A549 (cell line): ENCODE results near the gene IL17RA. TPM values are rescaled to one million over a fixed set of nuclear protein-coding genes. Genes with fewer than 3 reads are reported as not detected.

Source experiments
- ATAC-seq, 2 experiments: fragments of 200-7000 bp in 1 of 2; fragments of >200 bp in 1 of 2; cut with Nextera tagmentation in 1 of 2; cut with Tn5 transposase in 1 of 2; 3 replicates each; pipeline versions ENCODE4 v1.8.0 to v1.9.1; 2018 to 2020; ENCODE audit warnings: mild to moderate bottlenecking in 1 of 2, moderate library complexity in 1 of 2
- CTCF ChIA-PET: fragments of 300-600 bp; sonication (Branson Sonifier 250); formaldehyde crosslinking; extraction: SDS; loops from one replicate; lab custom pipeline; 2021; ENCODE audit warnings: antibody characterized with exemption, inconsistent platforms; lab: Yijun Ruan, JAX
- POLR2A ChIA-PET: fragments of 350-600 bp; formaldehyde crosslinking; extraction: SDS; loops from one replicate; lab custom pipeline; 2021; ENCODE audit warnings: antibody characterized with exemption, inconsistent platforms; lab: Yijun Ruan, JAX
- DNase-seq, 2 experiments: peaks; one replicate each; pipeline versions ENCODE4 v3.0.0 to v3.0.0-alpha.2; 2011 to 2016; ENCODE audit warnings: low read depth in 1 of 2, low spot score in 1 of 2
- FAIRE-seq: peaks from 2 replicates; lab custom pipeline; 2011; peaks lifted over from hg19 to GRCh38; lab: Jason Lieb, UNC
- H3K27ac ChIP-seq, 2 experiments: fragments of >200 bp; sonication (Bioruptor Twin); formaldehyde crosslinking; 3 replicates each; pipeline ENCODE4 v1.5.1; 2016 to 2017
- H3K4me1 ChIP-seq: fragments of >200 bp; sonication (Bioruptor Twin); formaldehyde crosslinking; 3 replicates; pipeline ENCODE4 v1.6.1; 2016
- H3K4me2 ChIP-seq: fragments of >200 bp; sonication (Bioruptor Twin); formaldehyde crosslinking; 3 replicates; pipeline ENCODE4 v1.6.1; 2016
- H3K4me3 ChIP-seq: fragments of >200 bp; sonication (Bioruptor Twin); formaldehyde crosslinking; 3 replicates; pipeline ENCODE4 v1.5.1; 2016
- H3K9me3 ChIP-seq: fragments of >200 bp; sonication (Bioruptor Twin); formaldehyde crosslinking; 3 replicates; pipeline ENCODE4 v1.6.1; 2016
- CBX2 ChIP-seq: fragments of 200-600 bp; sonication (generic); IDR thresholded peaks from 2 replicates; pipeline ENCODE4 v1.6.1; 2016; ENCODE audit warnings: low read depth, mild to moderate bottlenecking, borderline replicate concordance
- E2F6 ChIP-seq: IDR thresholded peaks from 2 replicates; pipeline ENCODE4 v1.6.1; 2012; ENCODE audit warnings: low read depth, borderline replicate concordance
- EHMT2 ChIP-seq: fragments of 200-600 bp; sonication (generic); IDR thresholded peaks from 2 replicates; pipeline ENCODE4 v1.6.1; 2016; ENCODE audit warnings: antibody characterized with exemption, low read depth, mild to moderate bottlenecking, moderate library complexity
- ESRRA ChIP-seq: fragments of 150-350 bp; IDR thresholded peaks from 2 replicates; pipeline ENCODE4 v1.6.1; 2014; ENCODE audit warnings: mild to moderate bottlenecking, low read length, borderline replicate concordance
- FOSB ChIP-seq: fragments of 250-450 bp; sonication (Bioruptor Pico); IDR thresholded peaks from 2 replicates; pipeline ENCODE4 v1.5.0; 2020; ENCODE audit warnings: mild to moderate bottlenecking, moderate library complexity
- GATA3 ChIP-seq: IDR thresholded peaks from 2 replicates; pipeline ENCODE4 v1.6.1; 2012; ENCODE audit warnings: borderline replicate concordance
- HDAC2 ChIP-seq: fragments of 200-600 bp; sonication (generic); IDR thresholded peaks from 2 replicates; pipeline ENCODE4 v1.6.1; 2016
- JUN ChIP-seq, 2 experiments: fragments of >200 bp; sonication (Bioruptor Twin); formaldehyde crosslinking; IDR thresholded peaks; 2 replicates in 1 of 2; 3 replicates in 1 of 2; pipeline ENCODE4 v1.6.1; 2016 to 2017
- JUNB ChIP-seq: fragments of >200 bp; sonication (Bioruptor Twin); formaldehyde crosslinking; IDR thresholded peaks from 2 replicates; pipeline ENCODE4 v1.6.1; 2016
- MAFK ChIP-seq: fragments of 450-650 bp; IDR thresholded peaks from 2 replicates; pipeline ENCODE4 v1.6.1; 2014; ENCODE audit not compliant: partially characterized antibody
- MAZ ChIP-seq: fragments of 150-350 bp; IDR thresholded peaks from 2 replicates; pipeline ENCODE4 v1.6.1; 2014; ENCODE audit warnings: antibody characterized with exemption, low read depth, low read length, borderline replicate concordance
- MYC ChIP-seq: IDR thresholded peaks from 2 replicates; pipeline ENCODE4 v1.6.1; 2012; ENCODE audit warnings: mild to moderate bottlenecking, inconsistent platforms, low read length, improper control_type of control experiment, borderline replicate concordance
- NFE2L2 ChIP-seq: fragments of 150-350 bp; conservative IDR thresholded peaks from 2 replicates; pipeline ENCODE4 v1.6.1; 2014; ENCODE audit warnings: low read length
- NPAS2 ChIP-seq: fragments of 250-450 bp; sonication (Bioruptor Pico); IDR thresholded peaks from 2 replicates; pipeline ENCODE4 v1.8.0; 2022; ENCODE audit warnings: mild to moderate bottlenecking, moderate library complexity, borderline replicate concordance
- PHF8 ChIP-seq: fragments of 200-600 bp; sonication (generic); IDR thresholded peaks from 2 replicates; pipeline ENCODE4 v1.6.1; 2016; ENCODE audit warnings: low read depth, mild to moderate bottlenecking, antibody characterized with exemption, moderate library complexity, borderline replicate concordance
- POLR2A ChIP-seq: IDR thresholded peaks from 2 replicates; pipeline ENCODE4 v1.6.1; 2012; ENCODE audit warnings: mild to moderate bottlenecking, low read length
- POLR2AphosphoS2 ChIP-seq: conservative IDR thresholded peaks from 2 replicates; pipeline ENCODE4 v1.6.1; 2012; ENCODE audit warnings: low read length, improper control_type of control experiment, inconsistent platforms
- RARB ChIP-seq: fragments of 250-450 bp; sonication (Bioruptor Pico); IDR thresholded peaks from 2 replicates; pipeline ENCODE4 v1.8.0; 2021; ENCODE audit warnings: mild to moderate bottlenecking, moderate library complexity
- REST ChIP-seq: fragments of 200-600 bp; sonication (generic); IDR thresholded peaks from 2 replicates; pipeline ENCODE4 v1.6.1; 2016; ENCODE audit warnings: antibody characterized with exemption, mild to moderate bottlenecking, moderate library complexity
- SMC3 ChIP-seq: fragments of >200 bp; sonication (Bioruptor Twin); formaldehyde crosslinking; IDR thresholded peaks from 3 replicates; pipeline ENCODE4 v1.6.1; 2018; ENCODE audit warnings: inconsistent platforms
- TFCP2L1 ChIP-seq: fragments of 250-450 bp; sonication (Bioruptor Pico); IDR thresholded peaks from 2 replicates; pipeline ENCODE4 v1.5.0; 2021; ENCODE audit warnings: mild to moderate bottlenecking
- TP53 ChIP-seq: fragments of 250-450 bp; sonication (Bioruptor Pico); IDR thresholded peaks from 2 replicates; pipeline ENCODE4 v1.5.0; 2021; ENCODE audit warnings: mild to moderate bottlenecking, moderate library complexity
- WGBS: methylation state at CpG from one replicate; pipeline ENCODE4 v1.1.6; 2017; ENCODE audit errors: missing lambda C conversion rate; 5-methylcytosine and 5-hydroxymethylcytosine counted together
- polyA plus RNA-seq, 4 experiments: library from polyadenylated mRNA; depleted of rRNA in 3 of 4; stranded (reverse); fragments of >200 nt; fragmentation: RNase III in 1 of 4; extraction: RNeasy Plus Mini Kit Qiagen cat#74134 plus additional on column Dnase treatment in 1 of 4; gene quantifications; 2 replicates in 3 of 4; 3 replicates in 1 of 4; pipeline ENCODE4 v1.2.3, GENCODE V29; 2011 to 2017
- TF ChIP-seq, protein P1 (sequence below): fragments of >200 bp; sonication (Bioruptor Twin); formaldehyde crosslinking; IDR thresholded peaks from 2 replicates; pipeline ENCODE4 v1.6.1; 2016
- TF ChIP-seq, protein P2 (sequence below): fragments of 250-450 bp; sonication (Bioruptor Pico); IDR thresholded peaks from 2 replicates; pipeline ENCODE4 v1.5.0; 2020; ENCODE audit warnings: low read depth, mild to moderate bottlenecking, moderate library complexity
- TF ChIP-seq, protein P3 (sequence below): fragments of 450-650 bp; IDR thresholded peaks from 2 replicates; pipeline ENCODE4 v1.6.1; 2014; ENCODE audit warnings: antibody characterized with exemption
- TF ChIP-seq, protein P4 (sequence below): IDR thresholded peaks from 2 replicates; pipeline ENCODE4 v1.6.1; 2012

The IL17RA gene
- polyA plus RNA-seq, 2 of the 4 experiments (the other 2 are of a cell fraction) = 4.3 to 6.4 TPM

DNA sequence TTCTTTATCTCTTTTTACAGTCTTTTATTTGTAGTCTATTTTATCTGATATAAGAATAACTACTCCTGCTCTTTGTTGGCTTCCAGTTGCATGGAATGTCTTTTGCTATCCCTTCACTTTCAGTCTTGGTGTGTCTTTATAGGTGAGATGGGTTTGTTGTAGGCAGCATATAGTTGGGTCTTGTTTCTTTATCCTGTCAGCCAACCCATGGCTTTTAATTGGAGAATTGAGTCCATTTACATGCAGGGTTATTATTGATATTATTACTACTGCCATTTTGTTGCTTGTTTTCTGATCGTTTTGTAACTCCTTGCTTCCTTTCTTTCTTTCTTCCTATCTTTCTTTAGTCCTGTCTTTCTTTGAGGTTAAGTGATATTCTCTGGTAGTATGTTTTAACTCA, 11.9 kb upstream of the IL17RA start:
- Histone ChIP-seq H3K9me3 (no peaks in the 10 kb centered on the region), H3K27ac (no peak overlapping the region), H3K4me3 (no peak overlapping the region)
- ATAC-seq (no peak), FAIRE-seq (no peak), DNase-seq (no peak)
- CTCF ChIA-PET = no interaction called here
- TF ChIP-seq SMC3 (no peak), POLR2AphosphoS2 (no peak), JUN (IDR thresholded peaks at IDR 0.05) (no peak), NPAS2 (no peak), GATA3 (no peak), PHF8 (no peak), MYC (no peak), POLR2A (no peak)
- TF ChIP-seq, protein P1, sequence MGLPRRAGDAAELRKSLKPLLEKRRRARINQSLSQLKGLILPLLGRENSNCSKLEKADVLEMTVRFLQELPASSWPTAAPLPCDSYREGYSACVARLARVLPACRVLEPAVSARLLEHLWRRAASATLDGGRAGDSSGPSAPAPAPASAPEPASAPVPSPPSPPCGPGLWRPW = no peak
- TF ChIP-seq, protein P2, sequence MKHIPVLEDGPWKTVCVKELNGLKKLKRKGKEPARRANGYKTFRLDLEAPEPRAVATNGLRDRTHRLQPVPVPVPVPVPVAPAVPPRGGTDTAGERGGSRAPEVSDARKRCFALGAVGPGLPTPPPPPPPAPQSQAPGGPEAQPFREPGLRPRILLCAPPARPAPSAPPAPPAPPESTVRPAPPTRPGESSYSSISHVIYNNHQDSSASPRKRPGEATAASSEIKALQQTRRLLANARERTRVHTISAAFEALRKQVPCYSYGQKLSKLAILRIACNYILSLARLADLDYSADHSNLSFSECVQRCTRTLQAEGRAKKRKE (CRISPR knock-in tag) = no peak
- TF ChIP-seq, all 56 proteins: peak for 0
- POLR2A ChIA-PET = no interaction called here
- Histone ChIP-seq H3K4me1 (peaks cover 12% of the 10 kb centered on the region; the same call in 2 of the 3 replicates), H3K4me2 (no peak overlapping the region)
- WGBS = 94% methylated on average over 1 of the region's 1 CpG

- TF ChIP-seq TP53 (CRISPR knock-in tag) (no peak), TFCP2L1 (no peak), JUNB (no peak), E2F6 (no peak), MAFK (peak; percentile 37), MAZ (no peak), HDAC2 (no peak)
- TF ChIP-seq, protein P3, sequence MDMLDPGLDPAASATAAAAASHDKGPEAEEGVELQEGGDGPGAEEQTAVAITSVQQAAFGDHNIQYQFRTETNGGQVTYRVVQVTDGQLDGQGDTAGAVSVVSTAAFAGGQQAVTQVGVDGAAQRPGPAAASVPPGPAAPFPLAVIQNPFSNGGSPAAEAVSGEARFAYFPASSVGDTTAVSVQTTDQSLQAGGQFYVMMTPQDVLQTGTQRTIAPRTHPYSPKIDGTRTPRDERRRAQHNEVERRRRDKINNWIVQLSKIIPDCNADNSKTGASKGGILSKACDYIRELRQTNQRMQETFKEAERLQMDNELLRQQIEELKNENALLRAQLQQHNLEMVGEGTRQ = no peak
- TF ChIP-seq, protein P4, sequence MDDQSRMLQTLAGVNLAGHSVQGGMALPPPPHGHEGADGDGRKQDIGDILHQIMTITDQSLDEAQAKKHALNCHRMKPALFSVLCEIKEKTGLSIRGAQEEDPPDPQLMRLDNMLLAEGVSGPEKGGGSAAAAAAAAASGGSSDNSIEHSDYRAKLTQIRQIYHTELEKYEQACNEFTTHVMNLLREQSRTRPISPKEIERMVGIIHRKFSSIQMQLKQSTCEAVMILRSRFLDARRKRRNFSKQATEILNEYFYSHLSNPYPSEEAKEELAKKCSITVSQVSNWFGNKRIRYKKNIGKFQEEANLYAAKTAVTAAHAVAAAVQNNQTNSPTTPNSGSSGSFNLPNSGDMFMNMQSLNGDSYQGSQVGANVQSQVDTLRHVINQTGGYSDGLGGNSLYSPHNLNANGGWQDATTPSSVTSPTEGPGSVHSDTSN = no peak
- Histone ChIP-seq H3K4me2 (no peak overlapping the region), H3K4me1 (peaks cover 12% of the 10 kb centered on the region; the same call in 2 of the 3 replicates), H3K27ac (peak overlapping the region in 1 of 2 experiments; percentile 32; a peak in 1 of 6 replicates), H3K4me3 (no peak overlapping the region), H3K9me3 (no peaks in the 10 kb centered on the region)
- DNase-seq (no peak), ATAC-seq (no peak), FAIRE-seq (no peak)
- CTCF ChIA-PET = interaction anchor here (0.7 to 5.9 kb wide), 8 partner anchors 14 to 427 kb away, joined by 3 to 31 read pairs (median 4); no protein-coding TSS in a partner anchor
- POLR2A ChIA-PET = no interaction called here
These were observed 10.2 kb upstream of the IL17RA start for GRCh38 chr22:17074648-17075002.

- no peak overlapping the region for H3K4me2 ChIP-seq
- DNase-seq (no peak), FAIRE-seq (no peak), ATAC-seq (no peak)
- peaks cover 12% of the 10 kb centered on the region; the same call in 2 of the 3 replicates for H3K4me1 ChIP-seq
- no peak overlapping the region for H3K27ac ChIP-seq
- ChIA-PET POLR2A (no interaction called here), CTCF (interaction anchor here (0.9 to 5.9 kb wide), 3 partner anchors 19 to 424 kb away, joined by 6 to 31 read pairs (median 20); no protein-coding TSS in a partner anchor)
- H3K4me3 ChIP-seq = no peak overlapping the region
- H3K9me3 ChIP-seq = no peaks in the 10 kb centered on the region
- TF ChIP-seq ESRRA = no peak
- no peak for TF ChIP-seq CBX2
- no peak for TF ChIP-seq NFE2L2
- no peak for TF ChIP-seq MAFK
- no peak for TF ChIP-seq EHMT2
- TF ChIP-seq, protein P3 = no peak
- TF ChIP-seq, protein P1 = no peak
- no peak for TF ChIP-seq FOSB (CRISPR knock-in tag)
- TF ChIP-seq REST = no peak
- no peak for TF ChIP-seq NPAS2
- TF ChIP-seq RARB (CRISPR knock-in tag) = no peak
These were observed 7.5 kb upstream of the IL17RA start for GRCh38 chr22:17077255-17077654.
